Neutrophil (primary cell): ENCODE data around the gene TRIM63.

Experiments used
- H3K27ac ChIP-seq: fragments of 200-600 bp; sonication (generic); 2 replicates; pipeline ENCODE4 v1.5.1; 2016; ENCODE audit warnings: mild to moderate bottlenecking, moderate library complexity
- H3K27me3 ChIP-seq: fragments of 200-600 bp; sonication (generic); 2 replicates; pipeline ENCODE4 v1.6.0; 2016; ENCODE audit warnings: mild to moderate bottlenecking
- H3K36me3 ChIP-seq: fragments of 200-600 bp; sonication (generic); 2 replicates; pipeline ENCODE4 v1.5.1; 2017
- H3K4me1 ChIP-seq, 2 experiments: fragments of 200-600 bp in 1 of 2; sonication (generic) in 1 of 2; 1 replicate in 1 of 2; 2 replicates in 1 of 2; pipeline versions ENCODE4 v1.5.1 to v1.6.1; 2013 to 2016; ENCODE audit warnings: low read depth in 1 of 2, low read length in 1 of 2, mild to moderate bottlenecking in 1 of 2, moderate library complexity in 1 of 2; ENCODE audit not compliant: control insufficient read depth in 1 of 2, insufficient read depth in 1 of 2
- H3K4me3 ChIP-seq, 2 experiments: fragments of 200-600 bp in 1 of 2; sonication (generic) in 1 of 2; 1 replicate in 1 of 2; 2 replicates in 1 of 2; pipeline ENCODE4 v1.5.1; 2013 to 2016; ENCODE audit warnings: low read depth in 1 of 2, low read length in 1 of 2, mild to moderate bottlenecking in 1 of 2, moderate library complexity in 1 of 2
- H3K9me3 ChIP-seq: fragments of 200-600 bp; sonication (generic); 2 replicates; pipeline ENCODE4 v1.5.1; 2016
- TF ChIP-seq, protein P1 (sequence below): fragments of 200-600 bp; sonication (generic); IDR thresholded peaks from 2 replicates; pipeline ENCODE4 v1.5.1; 2016; ENCODE audit warnings: antibody characterized with exemption

The TRIM63 gene

DNA sequence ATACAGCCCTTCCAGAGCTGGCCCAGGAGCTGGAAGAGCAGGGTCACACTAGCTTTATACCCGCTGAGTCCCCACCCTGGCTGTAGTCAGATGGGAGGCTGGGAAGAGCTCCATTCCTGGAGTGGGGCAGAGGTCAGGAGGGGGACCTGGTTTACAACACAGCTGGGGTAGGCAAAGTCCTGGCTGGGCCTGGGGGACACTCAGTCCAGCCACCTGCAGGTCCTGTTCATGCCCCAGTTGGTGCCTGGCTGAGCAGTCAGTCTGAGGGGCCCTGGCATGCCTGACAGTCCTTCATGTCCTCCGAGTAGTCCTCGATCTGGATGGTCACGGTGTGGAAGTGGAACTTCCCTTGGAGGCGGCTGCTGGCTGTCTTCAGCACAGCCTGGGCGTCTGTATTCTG is 28.5 kb downstream of the TRIM63 start:
- Histone ChIP-seq H3K4me1 (peaks cover 12% of the 10 kb centered on the region in 2 experiments), H3K9me3 (no peaks in the 10 kb centered on the region), H3K36me3 (no peaks in the 10 kb centered on the region), H3K27me3 (peaks cover 76% of the 10 kb centered on the region), H3K4me3 (no peak overlapping the region), H3K27ac (no peak overlapping the region)
- TF ChIP-seq, protein P1, sequence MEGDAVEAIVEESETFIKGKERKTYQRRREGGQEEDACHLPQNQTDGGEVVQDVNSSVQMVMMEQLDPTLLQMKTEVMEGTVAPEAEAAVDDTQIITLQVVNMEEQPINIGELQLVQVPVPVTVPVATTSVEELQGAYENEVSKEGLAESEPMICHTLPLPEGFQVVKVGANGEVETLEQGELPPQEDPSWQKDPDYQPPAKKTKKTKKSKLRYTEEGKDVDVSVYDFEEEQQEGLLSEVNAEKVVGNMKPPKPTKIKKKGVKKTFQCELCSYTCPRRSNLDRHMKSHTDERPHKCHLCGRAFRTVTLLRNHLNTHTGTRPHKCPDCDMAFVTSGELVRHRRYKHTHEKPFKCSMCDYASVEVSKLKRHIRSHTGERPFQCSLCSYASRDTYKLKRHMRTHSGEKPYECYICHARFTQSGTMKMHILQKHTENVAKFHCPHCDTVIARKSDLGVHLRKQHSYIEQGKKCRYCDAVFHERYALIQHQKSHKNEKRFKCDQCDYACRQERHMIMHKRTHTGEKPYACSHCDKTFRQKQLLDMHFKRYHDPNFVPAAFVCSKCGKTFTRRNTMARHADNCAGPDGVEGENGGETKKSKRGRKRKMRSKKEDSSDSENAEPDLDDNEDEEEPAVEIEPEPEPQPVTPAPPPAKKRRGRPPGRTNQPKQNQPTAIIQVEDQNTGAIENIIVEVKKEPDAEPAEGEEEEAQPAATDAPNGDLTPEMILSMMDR, result no peak

DNA sequence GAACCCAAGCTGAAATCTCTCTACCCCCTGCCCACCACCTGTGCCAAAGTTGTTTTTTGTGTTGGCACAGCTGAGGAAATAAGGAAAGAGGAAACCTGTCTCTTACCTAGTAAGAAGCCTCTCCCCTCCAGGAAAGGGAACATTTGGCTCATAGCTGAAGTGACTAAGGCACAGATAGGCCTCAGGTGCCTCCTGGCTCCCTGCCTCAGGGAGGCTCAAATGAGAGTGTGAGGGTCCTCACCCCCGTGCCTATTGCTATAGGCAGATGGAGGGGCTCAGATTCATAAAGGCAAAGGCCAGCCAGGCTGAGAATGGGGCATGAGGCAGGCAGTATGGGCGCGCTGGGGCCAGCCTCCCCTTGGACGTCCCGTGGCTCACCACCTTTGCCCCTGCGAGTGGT is 29.0 kb downstream of the TRIM63 start:
- Histone ChIP-seq H3K4me3 (no peak overlapping the region), H3K4me1 (peaks cover 12% of the 10 kb centered on the region in 2 experiments), H3K36me3 (no peaks in the 10 kb centered on the region), H3K27ac (no peak overlapping the region), H3K9me3 (no peaks in the 10 kb centered on the region), H3K27me3 (peaks cover 76% of the 10 kb centered on the region)
- TF ChIP-seq, protein P1, result no peak

DNA sequence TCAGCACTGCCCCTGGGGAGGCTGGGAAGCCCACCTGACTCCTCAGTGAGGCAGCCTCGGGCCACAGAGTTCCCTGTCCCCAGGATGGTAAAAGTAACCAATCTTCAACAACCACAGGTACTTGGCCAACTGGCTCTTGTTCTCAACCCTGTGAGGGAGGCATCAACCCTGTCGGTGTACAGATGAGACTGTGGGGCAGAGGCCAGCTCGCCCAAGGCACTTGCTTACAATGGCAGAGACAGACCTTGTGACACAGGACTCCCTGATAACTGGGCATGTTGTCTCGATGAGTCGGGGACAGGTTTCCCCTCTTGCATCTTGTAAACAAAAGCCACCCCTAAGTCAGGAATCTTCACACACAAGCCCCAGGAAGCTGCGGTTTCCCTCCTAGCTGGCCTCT is 29.5 kb downstream of the TRIM63 start:
- peaks cover 76% of the 10 kb centered on the region for H3K27me3 ChIP-seq
- no peaks in the 10 kb centered on the region for H3K9me3 ChIP-seq
- H3K27ac ChIP-seq, result no peak overlapping the region
- H3K4me1 ChIP-seq, result peaks cover 12% of the 10 kb centered on the region in 2 experiments
- TF ChIP-seq, protein P1, result no peak
- no peak overlapping the region for H3K4me3 ChIP-seq
- no peaks in the 10 kb centered on the region for H3K36me3 ChIP-seq

DNA sequence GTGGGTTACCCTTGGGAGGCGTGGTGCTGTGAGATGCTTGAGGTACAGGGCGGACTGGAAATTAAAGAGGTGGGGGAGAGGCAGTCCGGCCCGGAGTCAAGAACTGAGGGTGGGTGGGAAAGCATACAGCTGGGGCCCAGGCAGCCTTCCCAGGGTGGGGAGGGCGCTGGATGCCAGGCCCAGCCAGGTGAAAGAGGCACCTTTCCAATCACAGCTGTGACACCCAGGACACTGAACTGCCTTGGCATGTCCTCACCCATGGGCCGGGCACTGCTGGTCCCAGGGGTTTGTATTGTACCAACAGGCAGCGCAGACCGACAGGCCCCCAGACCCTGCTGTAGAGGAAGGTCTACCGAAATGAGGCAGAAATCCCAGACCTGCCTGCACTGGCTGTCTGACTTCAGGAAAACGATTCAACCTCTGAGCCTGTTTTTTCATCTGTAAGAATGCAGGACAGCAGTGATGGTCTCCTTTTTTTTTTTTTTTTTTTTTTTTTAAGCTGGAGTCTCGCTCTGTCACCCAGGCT is 30.6 kb downstream of the TRIM63 start:
- TF ChIP-seq, protein P1, result no peak
- peaks cover 12% of the 10 kb centered on the region in 2 experiments for H3K4me1 ChIP-seq
- no peak overlapping the region for H3K4me3 ChIP-seq
- H3K27ac ChIP-seq, result no peak overlapping the region
- peaks cover 76% of the 10 kb centered on the region for H3K27me3 ChIP-seq
- H3K9me3 ChIP-seq, result no peaks in the 10 kb centered on the region
- H3K36me3 ChIP-seq, result no peaks in the 10 kb centered on the region

DNA sequence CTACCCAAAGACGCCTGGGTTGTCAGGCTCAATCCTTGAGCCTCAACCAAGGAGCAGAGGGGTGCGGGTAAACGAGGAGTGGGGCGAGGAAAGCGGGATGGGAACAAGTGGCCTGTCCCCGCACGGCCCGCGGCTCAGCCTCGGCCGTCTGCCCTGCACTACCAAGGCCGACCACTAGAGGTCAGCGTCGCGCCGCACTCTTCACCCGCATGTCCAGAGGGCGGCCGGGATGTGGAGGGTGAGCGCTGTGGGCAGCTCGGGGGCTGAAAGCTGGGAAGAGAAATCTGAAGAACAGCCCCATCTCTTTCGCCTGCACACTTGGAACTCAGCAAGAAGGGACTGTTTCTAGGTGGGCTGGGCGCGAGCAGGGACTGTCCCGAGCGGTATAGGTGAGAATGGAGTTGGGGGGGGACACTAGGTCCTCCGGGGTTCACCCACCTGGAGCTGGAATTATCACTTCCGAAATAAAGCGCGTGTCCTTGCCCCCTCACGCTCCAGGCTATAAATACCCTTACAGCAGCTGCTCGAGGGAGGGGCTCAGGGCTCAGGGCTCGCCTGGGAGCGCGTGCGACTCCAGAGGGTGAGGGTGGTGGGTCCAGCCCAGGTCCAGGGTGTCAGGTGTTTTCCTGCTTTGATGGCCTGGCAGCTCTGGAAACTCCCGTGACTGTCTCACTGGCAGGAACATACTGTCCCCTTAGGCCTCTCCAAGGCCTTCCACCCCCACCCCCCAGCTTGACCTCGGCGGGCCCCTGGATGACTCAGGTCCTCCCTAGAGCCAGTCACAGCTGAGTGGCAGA is 31.3 kb downstream of the TRIM63 start:
- Histone ChIP-seq H3K4me1 (peaks cover 12% of the 10 kb centered on the region in 2 experiments), H3K4me3 (peak overlapping the region; percentile 89 to 91), H3K36me3 (no peaks in the 10 kb centered on the region), H3K27me3 (peaks cover 70% of the 10 kb centered on the region), H3K9me3 (no peaks in the 10 kb centered on the region), H3K27ac (peak overlapping the region; percentile 54)
- TF ChIP-seq, protein P1, result peak; percentile 98
